IMR-90 (cell line): Measurements from ENCODE around the gene NIF3L1. TPM values are rescaled to one million over a fixed set of nuclear protein-coding genes. Genes with fewer than 3 reads are reported as not detected.

Experiments
- ATAC-seq: fragments of 200-7000 bp; cut with Tn5 transposase; 2 replicates; pipeline ENCODE4 v1.9.1; 2020; ENCODE audit warnings: low read depth, mild to moderate bottlenecking, moderate library complexity
- BruUV-seq: library from RNA; stranded (reverse); fragments of 400-500 nt; replicated peaks from 2 replicates; lab custom pipeline; 2021; lab: Mats Ljungman, UMichigan
- CTCF ChIA-PET: fragments of 300-600 bp; formaldehyde crosslinking; extraction: SDS; loops from one replicate; lab custom pipeline; 2021; ENCODE audit warnings: antibody characterized with exemption; lab: Yijun Ruan, JAX
- POLR2A ChIA-PET: fragments of 300-600 bp; sonication (Branson Sonifier 250); formaldehyde crosslinking; loops from one replicate; lab custom pipeline; 2022; ENCODE audit warnings: antibody characterized with exemption; ENCODE audit not compliant: unreplicated experiment; lab: Charles Lee
- DNase-seq: peaks from one replicate; pipeline ENCODE4 v3.0.0; 2013
- H2AFZ ChIP-seq: replicated peaks from 2 replicates; pipeline ENCODE3; 2013; ENCODE audit warnings: low read length, mild to moderate bottlenecking; ENCODE audit not compliant: poor library complexity
- H2AK5ac ChIP-seq: 2 replicates; pipeline ENCODE4 v1.6.1; 2013; ENCODE audit warnings: low read depth, low read length, inconsistent platforms
- H2AK9ac ChIP-seq: replicated peaks from 2 replicates; pipeline ENCODE3; 2013; ENCODE audit warnings: mild to moderate bottlenecking, low read depth, low read length, moderate library complexity; ENCODE audit not compliant: poor library complexity
- H2BK120ac ChIP-seq: 2 replicates; pipeline ENCODE4 v1.6.1; 2013; ENCODE audit warnings: low read depth, low read length, inconsistent platforms
- H2BK15ac ChIP-seq: 3 replicates; pipeline ENCODE4 v1.6.1; 2013; ENCODE audit warnings: low read depth, low read length, inconsistent platforms
- H2BK20ac ChIP-seq: 2 replicates; pipeline ENCODE4 v1.6.1; 2013; ENCODE audit warnings: low read depth, mild to moderate bottlenecking, inconsistent platforms, low read length, moderate library complexity
- H2BK5ac ChIP-seq: 2 replicates; pipeline ENCODE4 v1.6.1; 2013; ENCODE audit warnings: mild to moderate bottlenecking, low read depth, low read length, inconsistent platforms; ENCODE audit not compliant: poor library complexity, severe bottlenecking
- H3K14ac ChIP-seq: replicated peaks from 2 replicates; pipeline ENCODE4 v1.6.1; 2013; ENCODE audit warnings: low read depth, low read length, inconsistent platforms
- H3K18ac ChIP-seq: 2 replicates; pipeline ENCODE4 v1.6.1; 2013; ENCODE audit warnings: low read depth, low read length, control low read depth
- H3K23ac ChIP-seq: 2 replicates; pipeline ENCODE4 v1.6.1; 2013; ENCODE audit warnings: low read depth, low read length, inconsistent platforms
- H3K27ac ChIP-seq: 2 replicates; pipeline ENCODE4 v1.5.1; 2013; ENCODE audit warnings: mild to moderate bottlenecking, control low read depth, low read length; ENCODE audit not compliant: insufficient read depth
- H3K27me3 ChIP-seq: 2 replicates; pipeline ENCODE4 v1.6.1; 2013; ENCODE audit warnings: low read length; ENCODE audit not compliant: control insufficient read depth, insufficient read depth
- H3K36me3 ChIP-seq: 2 replicates; pipeline ENCODE4 v1.6.1; 2013; ENCODE audit warnings: low read length, mixed read lengths; ENCODE audit not compliant: control insufficient read depth, insufficient read depth
- H3K4ac ChIP-seq: 2 replicates; pipeline ENCODE4 v1.6.1; 2013; ENCODE audit warnings: low read depth, low read length, inconsistent platforms
- H3K4me1 ChIP-seq: 2 replicates; pipeline ENCODE4 v1.6.1; 2013; ENCODE audit warnings: low read length, mixed read lengths; ENCODE audit not compliant: control insufficient read depth, insufficient read depth
- H3K4me2 ChIP-seq: 2 replicates; pipeline ENCODE4 v1.6.1; 2013; ENCODE audit warnings: low read depth, mild to moderate bottlenecking, control low read depth, low read length, moderate library complexity
- H3K4me3 ChIP-seq: 2 replicates; pipeline ENCODE4 v1.5.1; 2013; ENCODE audit warnings: low read depth, mild to moderate bottlenecking, control low read depth, low read length, moderate library complexity; ENCODE audit not compliant: insufficient read depth
- H3K56ac ChIP-seq: 2 replicates; pipeline ENCODE4 v1.6.1; 2013; ENCODE audit warnings: low read length, inconsistent platforms; ENCODE audit not compliant: insufficient read depth; ENCODE audit errors: extremely low read depth
- H3K79me1 ChIP-seq, 2 experiments: 2 replicates each; pipeline ENCODE4 v1.6.1; 2013; ENCODE audit warnings: low read length in 2 of 2, inconsistent platforms in 1 of 2, low read depth in 1 of 2
- H3K9ac ChIP-seq: 2 replicates; pipeline ENCODE4 v1.6.1; 2013; ENCODE audit warnings: low read depth, low read length, control low read depth
- H3K9me1 ChIP-seq: 2 replicates; pipeline ENCODE4 v1.6.1; 2013; ENCODE audit warnings: low read length, inconsistent platforms; ENCODE audit not compliant: insufficient read depth
- H3K9me3 ChIP-seq: 2 replicates; pipeline ENCODE4 v1.6.1; 2013; ENCODE audit warnings: low read length; ENCODE audit not compliant: control insufficient read depth, insufficient read depth
- H4K20me1 ChIP-seq: 2 replicates; pipeline ENCODE4 v1.6.1; 2013; ENCODE audit warnings: low read length, inconsistent platforms; ENCODE audit not compliant: insufficient read depth
- H4K5ac ChIP-seq: 2 replicates; pipeline ENCODE4 v1.6.1; 2013; ENCODE audit warnings: mild to moderate bottlenecking, low read depth, low read length, control low read depth
- H4K8ac ChIP-seq, 2 experiments: 2 replicates each; pipeline ENCODE4 v1.6.1; 2013; ENCODE audit warnings: low read depth in 2 of 2, low read length in 2 of 2, control low read depth in 1 of 2, inconsistent platforms in 1 of 2
- H4K91ac ChIP-seq: 2 replicates; pipeline ENCODE4 v1.6.1; 2013; ENCODE audit warnings: low read depth, low read length, inconsistent platforms; ENCODE audit not compliant: insufficient read depth
- MAFK ChIP-seq: IDR thresholded peaks from 2 replicates; pipeline ENCODE4 v1.6.1; 2012; ENCODE audit warnings: low read depth, low read length, improper control_type of control experiment
- MXI1 ChIP-seq: IDR thresholded peaks from 2 replicates; pipeline ENCODE4 v1.6.1; 2012; ENCODE audit warnings: low read depth, mild to moderate bottlenecking, low read length, moderate library complexity, borderline replicate concordance
- dilution Hi-C: fragments of 300-500 bp; cut with HindIII; formaldehyde crosslinking; loops from one replicate; pipeline ENCODE4 v1.14.3; 2018; ENCODE audit warnings: low sequenced_read_pairs; ENCODE audit not compliant: unreplicated experiment
- in situ Hi-C: fragments of 300-500 bp; cut with MboI; formaldehyde crosslinking; loops from 3 replicates; pipeline ENCODE4 v1.14.3; 2019; ENCODE audit warnings: low sequenced_read_pairs, inconsistent platforms, mixed read lengths
- intact Hi-C: fragments of 100-400 bp; cut with micrococcal nuclease; formaldehyde crosslinking; loops from 2 replicates; pipeline ENCODE4 v1.10.0; 2022
- polyA plus RNA-seq, 3 experiments: library from polyadenylated mRNA; depleted of rRNA; stranded (reverse); fragments of >200 nt; gene quantifications; 2 replicates each; pipeline ENCODE4 v1.2.3, GENCODE V29; 2012; ENCODE audit warnings: low replicate concordance in 1 of 3
- total RNA-seq: library from RNA; depleted of rRNA; stranded (reverse); fragments of >200 nt; gene quantifications from 2 replicates; pipeline ENCODE4 v1.2.3, GENCODE V29; 2012

Gene NIF3L1
- total and polyA plus RNA-seq, 2 of the 4 experiments (the other 2 are of a cell fraction), result 43.0 to 54.6 TPM

GRCh38 chr2:200877443-200877842 lies 11.7 kb upstream of the NIF3L1 start:
- Histone ChIP-seq H2AFZ (no peak overlapping the region), H3K4me1 (no peaks in the 10 kb centered on the region), H3K27me3 (no peaks in the 10 kb centered on the region), H3K4me3 (no peak overlapping the region), H3K9me1 (no peaks in the 10 kb centered on the region), H3K36me3 (peaks cover 27% of the 10 kb centered on the region), H2BK15ac (no peak overlapping the region), H4K8ac (no peak overlapping the region), H2BK5ac (no peak overlapping the region), H4K91ac (no peak overlapping the region), H3K14ac (no peak overlapping the region), H3K79me1 (peaks cover 0 to 4% of the 10 kb centered on the region in 2 experiments; a peak in 1 of 4 replicates), H4K20me1 (no peaks in the 10 kb centered on the region), H2BK120ac (no peak overlapping the region), H3K27ac (no peak overlapping the region), H3K9me3 (no peaks in the 10 kb centered on the region), H2AK5ac (no peak overlapping the region), H3K4ac (no peak overlapping the region), H2BK20ac (no peak overlapping the region), H3K56ac (no peak overlapping the region), H4K5ac (no peak overlapping the region), H3K23ac (no peak overlapping the region), H3K4me2 (no peak overlapping the region), H3K18ac (no peak overlapping the region), H2AK9ac (no peak overlapping the region), H3K9ac (no peak overlapping the region)
- in situ Hi-C loops (no loop called here), intact Hi-C loops (no loop called here), dilution Hi-C loops (no loop called here)
- TF ChIP-seq MAFK (no peak), MXI1 (no peak)
- ATAC-seq (no peak), DNase-seq (no peak)
- no TSS peak for BruUV-seq
- CTCF ChIA-PET, result no interaction called here
- POLR2A ChIA-PET, result no interaction called here
